GM19023 (cell line): Measurements from ENCODE around the gene CARNS1.
A peak's percentile ranks its signal among the peaks of the same experiment; 100 is the strongest.
"Not testable (repeated sequence)": the region's sequence is repeated elsewhere in the genome, so short reads cannot be mapped to it uniquely, and the experiment has no call there.

Experiments used
- ATAC-seq: cut with Tn5 transposase; IDR thresholded peaks from one replicate; pipeline ENCODE4 v1.9.1; 2021; ENCODE audit warnings: mild to moderate bottlenecking, moderate library complexity; ENCODE audit not compliant: unreplicated experiment

Gene CARNS1

DNA sequence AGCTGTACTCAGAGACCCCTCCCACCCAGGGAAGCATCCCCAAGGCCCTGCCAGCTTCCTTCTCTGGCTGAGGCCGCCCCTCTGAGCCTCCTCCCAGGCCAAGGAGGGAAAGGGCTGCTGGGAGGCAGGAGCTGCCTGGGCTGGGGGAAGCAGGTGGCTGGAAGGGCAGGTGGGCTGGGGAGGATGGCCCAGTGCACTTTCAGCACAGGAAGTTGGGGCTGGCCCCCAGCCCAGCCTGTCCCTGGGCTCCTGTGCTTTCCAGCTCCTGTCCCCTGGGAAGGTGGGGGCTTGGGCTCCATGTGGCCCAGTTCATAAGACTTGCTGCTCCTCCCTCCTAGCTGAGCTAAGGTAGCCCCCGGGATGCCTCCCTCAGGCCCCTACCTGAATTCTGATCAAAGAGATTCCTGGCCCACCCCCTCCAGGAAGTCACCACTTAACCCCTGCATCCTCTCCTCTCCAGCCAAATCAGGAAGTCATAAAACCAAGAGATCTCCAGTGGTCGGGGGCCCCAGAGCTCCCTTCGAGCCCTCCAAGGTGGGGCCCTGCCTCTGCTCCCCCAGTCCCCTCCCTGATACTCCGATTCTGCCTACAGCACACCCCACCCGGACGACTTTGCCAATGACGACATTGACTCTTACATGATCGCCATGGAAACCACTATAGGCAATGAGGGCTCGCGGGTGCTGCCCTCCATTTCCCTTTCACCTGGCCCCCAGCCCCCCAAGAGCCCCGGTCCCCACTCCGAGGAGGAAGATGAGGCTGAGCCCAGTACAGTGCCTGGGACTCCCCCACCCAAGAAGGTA, 18.7 kb upstream of the CARNS1 start:
- ATAC-seq = no peak

DNA sequence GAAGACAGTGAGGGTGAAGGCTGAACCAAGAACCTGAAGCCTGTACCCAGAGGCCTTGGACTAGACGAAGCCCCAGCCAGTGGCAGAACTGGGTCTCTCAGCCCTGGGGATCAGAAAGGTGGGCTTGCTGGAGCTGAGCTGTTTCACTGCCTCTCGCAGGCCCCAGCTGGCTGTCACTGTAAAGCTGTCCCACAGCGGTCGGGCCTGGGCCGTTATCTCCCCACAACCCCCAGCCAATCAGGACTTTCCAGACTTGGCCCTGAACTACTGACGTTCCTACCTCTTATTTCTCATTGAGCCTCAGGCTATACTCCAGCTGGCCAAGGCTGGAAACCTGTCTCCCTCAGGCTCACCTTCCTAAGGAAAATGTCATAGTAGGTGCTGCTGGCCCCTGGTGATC, 17.9 kb upstream of the CARNS1 start:
- no peak for ATAC-seq

DNA sequence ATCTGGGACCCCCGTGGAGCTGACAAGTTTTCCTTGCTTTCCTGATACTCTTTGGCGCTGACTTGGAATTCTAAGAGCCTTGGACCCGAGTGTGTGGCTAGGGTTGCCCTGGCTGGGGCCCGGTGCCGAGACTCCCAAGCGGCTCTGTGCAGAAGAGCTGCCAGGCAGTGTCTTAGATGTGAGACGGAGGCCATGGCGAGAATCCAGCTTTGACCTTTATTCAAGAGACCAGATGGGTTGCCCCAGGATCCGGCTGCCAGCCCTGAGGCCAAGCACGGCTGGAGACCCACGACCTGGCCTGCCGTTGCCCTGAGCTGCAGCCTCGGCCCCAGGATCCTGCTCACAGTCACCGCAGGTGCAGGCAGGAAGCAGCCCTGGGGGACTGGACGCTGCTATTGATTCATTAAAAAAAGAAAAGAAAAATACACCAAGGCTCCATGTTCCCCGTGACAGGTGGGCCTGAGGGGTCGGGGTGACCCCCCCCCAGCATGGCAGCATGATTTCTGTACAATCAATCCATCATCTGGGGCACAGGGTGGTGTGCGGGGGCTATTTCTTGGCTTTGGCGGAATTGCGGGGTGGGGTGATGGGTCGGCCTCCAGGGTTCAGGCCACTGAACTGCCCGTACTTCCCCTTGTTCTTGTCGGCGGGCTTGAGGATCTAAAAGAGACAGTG, 17.4 kb upstream of the CARNS1 start:
- no peak for ATAC-seq

DNA sequence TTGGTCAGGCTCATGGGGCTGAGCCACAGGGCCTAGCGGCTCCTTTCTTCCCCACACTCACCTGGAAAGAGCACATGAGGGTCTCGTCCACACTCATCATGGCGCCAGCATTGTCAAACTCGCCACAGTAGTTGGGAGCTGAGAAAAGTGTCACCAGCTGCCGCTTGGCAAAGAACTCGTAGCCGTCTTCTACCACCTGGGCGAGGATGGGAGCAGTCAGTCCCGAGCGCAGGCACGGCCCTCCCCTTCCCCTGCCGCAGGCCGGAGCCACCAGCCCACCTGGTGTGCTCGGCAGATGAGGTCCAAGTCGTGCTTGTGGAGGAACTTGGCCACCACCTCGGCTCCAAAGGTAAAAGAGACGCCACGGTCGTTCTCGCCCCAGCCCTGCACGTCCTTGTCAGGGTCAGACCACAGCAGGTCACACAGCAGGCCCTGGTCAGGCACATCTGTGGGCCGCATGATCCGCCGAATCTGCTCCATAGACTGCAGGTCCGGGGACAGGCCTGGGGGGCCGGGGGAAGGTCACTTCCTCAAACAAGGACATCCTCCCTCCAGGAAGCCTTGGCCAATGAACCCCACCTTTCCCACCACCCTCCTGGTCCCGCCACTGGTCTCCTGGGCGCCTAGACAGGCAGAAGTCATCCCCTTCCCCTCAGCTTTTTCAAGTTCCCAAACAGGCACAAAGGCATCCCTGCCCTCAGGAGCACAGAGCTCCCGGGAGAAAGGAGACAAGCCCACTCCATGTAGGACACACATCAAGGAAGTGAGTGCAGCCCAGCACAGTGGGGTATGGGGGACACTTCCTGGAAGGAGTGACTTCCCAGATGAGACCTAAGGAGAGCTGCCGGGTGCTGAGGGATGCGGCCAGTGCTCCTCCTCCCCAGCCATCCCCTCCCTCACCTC, 16.6 kb upstream of the CARNS1 start:
- ATAC-seq = no peak

DNA sequence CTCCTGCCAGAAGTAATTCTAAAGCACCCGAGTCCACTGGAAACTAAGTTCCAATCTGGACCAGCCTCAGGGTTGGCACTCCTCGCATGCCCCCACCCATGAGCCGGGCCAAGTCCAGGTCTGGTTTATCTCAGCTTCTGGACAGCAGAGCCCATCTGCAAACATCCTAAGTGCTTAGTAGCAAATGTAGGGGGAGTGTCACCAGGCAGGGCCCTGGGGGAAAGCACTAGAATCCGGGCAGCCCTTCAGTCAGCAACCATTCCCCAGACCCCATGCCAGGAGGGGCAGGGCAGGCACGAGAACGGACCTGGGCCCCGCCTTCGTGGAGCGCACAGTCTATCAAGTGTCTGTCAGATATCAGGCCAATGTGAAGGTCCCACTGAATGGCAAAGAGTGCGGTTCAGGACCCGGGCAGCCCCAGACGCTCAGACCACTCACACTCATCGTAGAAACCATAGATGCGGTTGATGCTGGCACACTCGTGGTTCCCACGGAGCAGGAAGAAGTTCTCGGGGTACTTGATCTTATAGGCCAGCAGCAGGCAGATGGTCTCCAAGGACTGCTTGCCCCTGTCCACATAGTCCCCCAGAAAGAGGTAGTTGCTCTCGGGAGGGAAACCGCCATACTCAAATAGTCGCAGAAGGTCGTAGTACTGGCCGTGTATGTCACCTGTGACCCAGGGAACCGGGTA, 15.1 kb upstream of the CARNS1 start:
- no peak for ATAC-seq

DNA sequence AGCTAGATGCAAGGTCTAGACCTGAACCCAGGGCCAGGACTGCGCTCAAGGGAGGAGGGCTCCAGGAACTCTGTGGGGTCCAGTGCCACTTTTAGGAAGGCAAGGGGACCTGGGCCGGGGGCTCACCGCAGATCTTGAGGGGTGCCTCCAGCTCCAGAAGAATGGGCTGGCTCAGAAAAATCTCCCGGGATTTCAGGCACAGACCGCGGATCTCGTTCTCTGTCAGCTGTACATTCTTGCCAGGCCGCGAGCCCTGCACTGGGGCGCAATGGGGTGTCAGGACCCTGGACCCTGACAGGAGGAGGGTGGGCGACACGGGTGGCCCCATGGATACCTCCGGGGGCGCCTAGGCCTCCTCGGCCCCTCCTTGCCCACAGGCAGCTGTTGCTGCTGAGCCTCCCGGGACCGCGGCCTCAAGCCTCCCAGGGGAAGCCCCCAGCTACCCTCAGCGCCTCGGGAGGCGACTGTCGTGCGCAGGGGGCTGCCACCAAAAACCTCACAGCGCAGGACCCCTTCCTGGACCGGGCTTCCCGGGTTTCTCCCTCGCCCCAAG, 14.5 kb upstream of the CARNS1 start:
- ATAC-seq = peak; percentile 10

DNA sequence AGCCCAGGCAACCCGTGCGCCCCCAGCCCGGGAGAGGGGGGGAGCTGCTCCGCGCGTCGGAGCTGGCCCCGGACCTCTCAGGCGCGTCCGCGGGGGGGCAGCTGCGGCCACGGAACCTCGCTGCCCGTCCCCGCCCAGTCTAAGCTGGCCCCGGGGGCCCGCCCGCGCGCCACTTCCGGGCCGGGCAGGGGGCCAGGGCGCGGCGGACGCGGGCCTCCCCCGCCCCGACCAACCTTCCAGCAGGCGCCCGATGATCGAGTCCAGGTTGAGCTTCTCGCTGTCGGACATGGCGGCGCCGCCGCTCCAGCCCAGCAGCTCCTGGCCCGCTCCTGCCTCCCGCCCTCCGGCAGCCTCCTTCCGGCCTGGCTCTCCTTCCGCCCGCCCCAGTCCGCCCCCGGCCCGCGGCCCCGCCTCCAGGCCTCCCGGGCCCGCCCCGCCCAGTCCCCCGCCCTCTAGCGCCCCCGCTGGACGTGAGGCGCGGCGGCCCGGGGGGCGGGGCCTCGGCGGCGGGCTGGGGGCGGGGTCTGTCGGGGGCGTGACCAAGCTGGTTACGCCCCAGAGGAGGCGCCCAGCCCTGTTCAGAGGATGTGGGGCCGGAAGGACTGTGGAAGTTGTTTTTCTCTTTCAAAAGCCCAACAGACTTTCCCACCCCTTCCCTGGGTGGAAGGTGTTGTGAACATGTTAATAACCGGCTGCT, 13.8 kb upstream of the CARNS1 start, which contains the start of gene PPP1CA:
Gene PPP1CA, minus strand, starts transcription at position 364 of the 697 bp plus-strand sequence. Its CDS starts 76 bp downstream, at position 288.
- ATAC-seq = peak; percentile 69

DNA sequence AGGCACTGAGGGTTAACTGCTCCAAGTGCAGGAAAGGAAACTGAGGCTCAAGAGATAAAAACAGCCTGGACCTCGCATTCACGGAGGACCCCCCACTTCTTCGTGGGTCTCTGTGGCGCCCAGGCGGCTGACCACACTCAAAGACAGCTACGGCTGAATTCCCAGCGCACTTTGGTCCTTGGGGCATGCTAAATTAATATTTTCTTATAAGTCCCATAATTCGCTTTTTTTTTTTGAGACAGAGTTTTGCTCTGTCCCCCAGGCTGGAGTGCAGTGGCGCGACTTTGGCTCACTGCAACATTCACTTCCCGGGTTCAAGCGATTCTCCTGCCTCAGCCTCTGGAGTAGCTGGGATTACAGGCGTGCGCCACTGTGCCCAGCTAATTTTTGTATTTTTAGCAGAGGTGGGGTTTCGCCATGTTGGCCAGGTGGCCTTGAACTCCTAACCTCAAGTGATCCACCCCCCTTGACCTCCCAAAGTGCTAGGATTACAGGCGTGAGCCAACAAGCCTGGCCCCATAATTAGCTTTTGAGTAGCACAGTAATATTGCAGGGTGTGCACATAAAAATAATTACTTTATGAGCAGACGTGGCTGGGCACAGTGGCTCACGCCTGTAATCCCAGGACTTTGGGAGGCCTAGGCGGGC, 13.2 kb upstream of the CARNS1 start:
- ATAC-seq = not testable (repeated sequence)

DNA sequence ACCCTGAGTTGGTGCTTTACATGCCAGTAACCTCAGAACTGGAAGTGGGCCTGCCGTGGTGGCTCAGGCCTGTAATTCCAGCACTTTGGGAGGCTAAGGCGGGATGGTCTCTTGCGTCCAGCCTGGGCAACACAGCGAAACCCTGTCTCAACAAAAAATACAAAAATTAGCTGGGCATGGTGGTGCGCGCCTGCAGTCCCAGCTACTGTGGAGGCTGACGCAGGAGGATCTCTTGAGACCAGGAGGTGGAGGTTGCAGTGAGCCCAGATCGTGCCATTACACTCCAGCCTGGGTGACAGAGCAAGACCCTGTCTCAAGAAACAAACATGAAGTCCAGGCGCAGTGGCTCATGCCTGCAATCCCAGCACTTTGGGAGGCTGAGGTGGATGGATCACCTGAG, 12.4 kb upstream of the CARNS1 start:
- not testable (repeated sequence) for ATAC-seq

DNA sequence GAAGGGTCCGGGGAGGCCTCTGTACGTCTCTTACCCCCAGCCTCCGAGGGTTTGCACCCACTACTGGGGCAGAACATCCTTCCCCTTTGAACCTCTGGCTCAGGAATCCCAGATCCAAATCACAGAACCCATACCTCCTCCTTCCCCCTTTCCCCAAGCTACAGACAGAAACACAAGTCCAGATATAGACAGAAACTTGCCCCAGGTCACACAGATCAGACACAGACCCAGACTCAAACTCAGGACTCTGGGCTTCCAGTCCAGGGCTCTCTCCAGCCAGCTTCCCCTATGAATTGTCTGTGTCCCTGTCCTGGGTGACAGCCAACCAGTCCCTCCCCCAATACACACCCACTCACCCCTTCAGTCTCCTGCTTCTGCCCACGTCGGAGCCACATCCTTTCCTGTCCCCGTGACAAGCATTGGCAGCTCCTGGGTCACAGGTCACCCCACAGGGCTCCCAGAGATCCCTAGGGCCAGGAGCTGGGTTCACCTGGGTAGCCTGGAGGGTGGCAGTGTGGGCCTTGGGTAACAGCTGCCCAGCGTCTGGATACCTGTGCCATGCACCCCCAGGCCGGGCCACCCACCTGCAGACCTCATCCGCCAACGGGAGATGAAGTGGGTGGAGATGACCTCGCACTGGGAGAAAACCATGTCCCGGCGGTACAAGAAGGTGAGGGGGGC, 10.8 kb upstream of the CARNS1 start:
- ATAC-seq = no peak

DNA sequence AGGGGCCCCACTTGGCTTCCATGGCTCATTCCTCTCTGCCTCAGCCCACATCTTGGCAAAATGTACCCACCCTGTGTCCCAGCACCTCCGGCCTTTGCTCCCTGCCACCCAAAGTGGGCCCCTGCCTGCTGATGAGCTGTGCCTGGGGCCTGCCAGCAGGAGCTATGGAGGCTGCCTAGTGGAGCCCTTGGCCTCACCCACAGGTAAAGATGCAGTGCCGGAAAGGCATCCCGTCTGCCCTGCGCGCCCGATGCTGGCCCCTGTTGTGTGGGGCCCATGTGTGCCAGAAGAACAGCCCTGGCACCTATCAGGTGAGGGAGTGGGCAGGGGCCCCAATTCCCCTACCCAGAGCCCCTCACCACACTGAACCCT, 10.3 kb upstream of the CARNS1 start:
- ATAC-seq = no peak

DNA sequence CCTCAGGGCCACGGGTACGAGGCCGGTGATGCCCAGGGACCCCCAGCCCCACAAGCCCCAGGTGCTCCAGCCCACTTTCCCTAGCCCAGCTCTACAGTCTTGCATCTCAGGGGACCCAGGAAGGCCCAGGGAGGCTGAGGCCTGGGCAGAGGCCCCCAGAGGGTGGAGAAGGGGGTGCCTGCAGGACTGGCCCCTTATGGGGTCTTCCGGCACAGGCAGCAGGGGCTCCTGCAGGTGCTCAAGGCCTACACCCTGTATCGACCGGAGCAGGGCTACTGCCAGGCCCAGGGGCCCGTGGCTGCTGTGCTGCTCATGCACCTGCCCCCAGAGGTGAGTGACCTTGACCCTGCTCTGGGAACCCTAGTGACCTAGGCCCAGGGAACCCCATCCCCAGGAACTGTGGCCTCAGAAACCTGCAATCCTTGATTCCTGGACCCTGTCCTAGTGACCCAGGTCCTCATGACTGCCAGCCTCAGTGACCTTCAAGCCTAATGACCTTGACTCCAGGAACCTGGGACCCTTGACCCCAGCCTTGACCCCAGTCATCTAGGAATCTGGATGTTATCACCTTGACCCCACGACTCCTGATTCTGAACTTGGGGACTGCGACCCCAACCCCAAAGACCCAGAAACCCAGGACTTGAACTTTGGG, 9.7 kb upstream of the CARNS1 start:
- ATAC-seq = no peak

DNA sequence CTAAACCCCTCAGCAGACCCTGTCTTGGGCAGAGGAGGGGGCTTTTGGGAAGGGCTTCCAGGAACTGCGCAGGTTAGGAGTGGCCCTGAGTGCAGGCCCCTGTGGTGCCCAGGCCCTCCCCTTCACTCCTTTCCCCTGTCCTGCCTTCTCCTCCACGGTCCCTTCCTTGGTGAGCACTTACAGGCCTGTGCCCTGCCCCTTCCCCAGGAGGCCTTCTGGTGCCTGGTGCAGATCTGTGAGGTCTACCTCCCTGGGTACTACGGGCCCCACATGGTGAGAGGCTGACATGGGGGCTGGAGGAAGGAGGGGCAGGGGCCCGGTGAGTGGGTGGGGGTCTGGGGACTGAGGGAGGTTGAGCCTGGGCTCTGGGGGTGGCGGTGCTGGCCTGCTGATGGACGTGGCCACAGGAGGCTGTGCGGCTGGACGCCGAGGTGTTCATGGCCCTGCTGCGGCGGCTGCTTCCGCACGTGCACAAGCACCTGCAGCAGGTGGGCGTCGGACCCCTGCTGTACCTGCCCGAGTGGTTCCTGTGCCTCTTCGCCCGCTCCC, 9.0 kb upstream of the CARNS1 start:
- ATAC-seq = no peak

DNA sequence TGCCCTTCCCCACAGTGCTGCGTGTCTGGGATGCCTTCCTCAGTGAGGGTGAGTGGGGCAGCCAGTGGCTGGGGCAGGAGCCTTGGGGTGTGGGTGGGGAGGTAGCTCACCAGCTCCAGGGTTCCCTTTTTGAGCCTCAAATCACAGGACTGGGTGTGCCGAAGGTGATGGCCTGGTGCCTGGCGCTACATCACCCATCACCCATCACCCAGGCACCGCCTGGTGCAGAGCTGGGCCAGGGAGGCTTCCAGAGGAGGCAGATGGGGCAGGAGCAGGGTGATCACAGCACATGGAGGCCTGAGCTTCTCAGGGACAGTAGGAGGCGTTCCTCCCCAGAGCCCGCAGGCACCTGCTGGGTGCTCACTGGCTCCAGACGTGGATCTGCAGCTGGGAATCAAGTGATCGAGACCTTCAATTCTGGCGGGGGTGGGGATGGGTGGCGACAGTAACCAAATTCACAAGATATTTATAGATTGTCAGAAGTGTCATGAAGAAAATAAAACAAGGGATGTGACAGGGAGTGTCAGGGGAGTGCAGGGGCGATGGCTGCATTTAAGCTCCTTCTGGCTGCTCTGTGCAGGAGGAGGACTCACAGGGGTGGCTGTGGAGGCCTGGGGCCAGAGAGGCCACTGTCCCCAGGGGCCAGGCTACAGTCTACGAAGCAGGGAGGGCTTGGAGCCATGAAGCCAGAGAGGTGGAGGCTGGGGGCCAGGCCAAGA, 8.3 kb upstream of the CARNS1 start:
- no peak for ATAC-seq

DNA sequence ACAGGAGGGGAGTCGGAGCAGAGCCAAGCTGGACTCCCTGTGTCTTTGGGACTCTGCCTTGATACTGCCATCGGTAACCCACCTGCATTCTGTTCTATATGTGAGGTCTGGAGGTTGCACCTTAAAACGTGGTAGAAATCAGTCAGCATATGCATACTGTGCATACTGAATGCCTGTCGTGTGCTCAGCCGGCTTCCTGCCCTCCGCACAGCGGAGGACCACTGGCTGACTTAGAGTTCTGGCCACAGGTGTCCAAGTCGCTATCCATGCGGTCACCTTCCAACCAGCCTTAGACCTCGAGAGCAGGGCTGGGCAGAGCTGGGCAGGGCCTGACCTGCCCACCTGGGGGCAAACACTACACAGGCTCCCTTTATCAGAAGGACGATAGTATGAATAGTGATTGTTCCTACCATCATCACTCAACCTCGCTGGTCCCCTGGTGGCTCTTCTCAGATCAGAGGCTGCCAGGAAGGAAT, 7.8 kb upstream of the CARNS1 start:
- ATAC-seq = no peak

DNA sequence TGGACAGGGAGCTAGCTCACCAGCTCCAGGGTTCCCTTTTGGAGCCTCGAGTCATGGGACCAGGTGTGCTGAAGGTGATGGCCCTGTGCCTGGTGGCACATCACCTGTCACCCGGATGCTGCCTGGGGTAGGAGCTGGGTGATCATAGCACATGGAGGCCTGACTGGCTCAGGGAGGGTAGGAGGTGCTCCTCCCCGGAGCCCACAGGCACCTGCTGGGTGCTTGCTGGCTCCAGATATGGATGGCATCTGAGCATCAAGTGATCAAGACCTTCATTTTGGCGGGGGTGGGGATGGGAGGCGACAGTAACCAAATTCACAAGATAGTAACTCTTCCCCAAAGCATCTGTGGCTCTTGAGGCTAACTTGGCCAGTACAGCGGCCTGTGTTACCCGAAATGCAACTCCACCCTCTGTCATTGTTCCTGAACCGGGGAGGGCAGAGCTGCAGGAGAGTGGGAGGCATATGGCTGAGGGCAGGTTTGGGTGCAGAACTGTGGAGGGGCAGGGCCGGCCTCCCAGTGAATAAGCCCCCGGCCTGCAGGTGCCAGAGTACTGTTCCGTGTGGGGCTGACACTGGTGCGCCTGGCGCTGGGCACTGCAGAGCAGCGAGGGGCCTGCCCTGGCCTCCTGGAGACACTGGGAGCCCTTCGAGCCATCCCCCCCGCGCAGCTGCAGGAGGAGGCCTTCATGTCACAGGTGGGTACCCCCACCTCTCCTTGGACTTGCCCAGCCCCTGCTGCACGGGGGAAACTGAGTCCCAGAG, 6.9 kb upstream of the CARNS1 start:
- ATAC-seq = no peak

DNA sequence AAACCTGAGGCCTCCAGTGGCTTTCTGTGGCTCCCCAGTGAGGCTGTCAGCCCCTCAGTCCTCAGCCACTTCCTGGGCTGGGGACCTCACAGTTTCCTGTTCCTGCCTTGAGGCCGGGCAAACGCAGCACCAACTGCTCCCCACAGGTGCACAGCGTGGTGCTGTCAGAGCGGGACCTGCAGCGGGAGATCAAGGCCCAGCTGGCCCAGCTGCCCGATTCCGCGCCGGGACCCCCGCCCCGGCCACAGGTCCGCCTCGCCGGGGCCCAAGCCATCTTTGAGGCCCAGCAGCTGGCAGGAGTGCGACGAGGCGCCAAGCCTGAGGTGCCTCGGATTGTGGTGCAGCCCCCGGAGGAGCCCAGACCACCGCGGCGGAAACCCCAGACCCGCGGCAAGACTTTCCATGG, 6.2 kb upstream of the CARNS1 start:
- ATAC-seq = no peak
